Esophagus muscularis mucosa (tissue), 4 donors: ENCODE results near the gene PSMD6. TPM values are rescaled to one million over a fixed set of nuclear protein-coding genes. Genes with fewer than 3 reads are reported as not detected.

Experiments
- DNase-seq: peaks from one replicate; pipeline ENCODE4 v3.0.0-alpha.2; 2017; ENCODE audit errors: extremely low spot score
- H3K27ac ChIP-seq, 4 donors: fragments of 200-600 bp; sonication (generic); replicated peaks in 1 of 4; 1 replicate in 3 of 4; 2 replicates in 1 of 4; pipeline ENCODE4 v1.5.1; 2016 to 2019; ENCODE audit warnings: mild to moderate bottlenecking in 1 of 4
- H3K27me3 ChIP-seq, 4 donors: fragments of 200-600 bp; sonication (generic); one replicate each; pipeline versions ENCODE4 v1.5.1 to v1.6.0; 2016 to 2019
- H3K36me3 ChIP-seq, 4 donors: fragments of 200-600 bp; sonication (generic); one replicate each; pipeline ENCODE4 v1.5.1; 2016 to 2019
- H3K4me1 ChIP-seq, 4 donors: fragments of 200-600 bp; sonication (generic); one replicate each; pipeline ENCODE4 v1.5.1; 2016 to 2019
- H3K4me3 ChIP-seq, 4 donors: fragments of 200-600 bp; sonication (generic); 1 replicate in 2 of 4; 2 replicates in 2 of 4; pipeline ENCODE4 v1.5.1; 2016 to 2019; ENCODE audit warnings: mild to moderate bottlenecking in 4 of 4, moderate library complexity in 1 of 4
- H3K9me3 ChIP-seq, 4 donors: fragments of 200-600 bp; sonication (generic); 1 replicate in 3 of 4; 2 replicates in 1 of 4; pipeline ENCODE4 v1.5.1; 2016 to 2019
- CTCF ChIP-seq, 3 experiments: fragments of 200-600 bp in 2 of 3; fragments of 450-650 bp in 1 of 3; sonication (generic) in 2 of 3; IDR thresholded peaks; one replicate each; pipeline ENCODE4 v1.5.1; 2017 to 2019; ENCODE audit warnings: antibody characterized with exemption in 3 of 3, mild to moderate bottlenecking in 2 of 3, moderate library complexity in 1 of 3
- EP300 ChIP-seq: sonication (generic); formaldehyde crosslinking; IDR thresholded peaks from one replicate; pipeline ENCODE4 v1.6.1; 2017; ENCODE audit warnings: antibody characterized with exemption
- POLR2A ChIP-seq: fragments of 450-650 bp; IDR thresholded peaks from one replicate; pipeline ENCODE4 v1.6.1; 2017; ENCODE audit warnings: antibody characterized with exemption, moderate library complexity, mild to moderate bottlenecking, low read depth
- POLR2AphosphoS5 ChIP-seq, 2 donors: sonication (generic); formaldehyde crosslinking; IDR thresholded peaks; one replicate each; pipeline ENCODE4 v1.6.1; 2017; ENCODE audit warnings: antibody characterized with exemption in 2 of 2
- WGBS: methylation state at CpG from one replicate; pipeline ENCODE4 v1.1.5; 2018; 5-methylcytosine and 5-hydroxymethylcytosine counted together
- intact Hi-C: fragments of 100-400 bp; cut with DNase I; formaldehyde crosslinking; loops from one replicate; pipeline ENCODE4 v1.15.1; 2023
- total RNA-seq, 4 donors: library from RNA; depleted of rRNA; stranded (reverse); fragments of >200 nt; gene quantifications; one replicate each; pipeline versions ENCODE4 v1.1.0 to v1.2.1, GENCODE V29; 2016

The PSMD6 gene
- total RNA-seq, 4 donors from 2014 or later = 64.5 to 78.2 (median 70.7) TPM

DNA sequence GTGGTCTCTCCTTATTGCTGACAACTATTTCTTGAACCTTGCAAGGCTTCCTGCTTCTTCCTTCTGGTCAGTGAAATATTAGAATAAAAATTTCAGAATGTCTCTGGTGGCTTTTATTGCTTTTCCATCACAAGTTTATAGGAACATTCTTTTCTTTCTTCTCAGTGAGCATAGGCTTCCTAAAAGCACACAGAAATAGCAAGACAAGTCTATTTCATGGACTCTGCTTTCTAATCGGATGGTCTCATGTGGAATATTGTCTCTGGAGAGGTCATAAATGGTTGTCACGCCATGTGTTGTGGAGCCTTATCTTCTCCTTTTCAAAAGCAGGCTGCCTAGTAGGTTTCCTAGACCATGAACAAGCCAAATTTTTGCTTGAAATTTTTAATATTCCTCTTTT, 9.8 kb upstream of the PSMD6 start:
- intact Hi-C loops = loop anchor here (5.0 to 10.0 kb wide), 2 partner anchors 129 to 232 kb away; no protein-coding TSS in a partner anchor
- H3K4me1 ChIP-seq = peaks cover 0 to 23% (median 19%) of the 10 kb centered on the region in 4 donors
- 84% methylated on average over 2 of the region's 2 CpGs for WGBS
- H3K27me3 ChIP-seq = no peaks in the 10 kb centered on the region
- DNase-seq = no peak
- TF ChIP-seq EP300 = no peak
- TF ChIP-seq POLR2A = no peak
- TF ChIP-seq POLR2AphosphoS5 (IDR thresholded peaks at IDR 0.05) = no peak
- TF ChIP-seq CTCF (IDR thresholded peaks at IDR 0.05) = no peak
- H3K36me3 ChIP-seq = no peaks in the 10 kb centered on the region
- peaks cover 0 to 4% (median 0%) of the 10 kb centered on the region in 4 donors for H3K9me3 ChIP-seq
- H3K27ac ChIP-seq = peak overlapping the region in 1 of 4 donors; percentile 21
- H3K4me3 ChIP-seq = no peak overlapping the region

DNA sequence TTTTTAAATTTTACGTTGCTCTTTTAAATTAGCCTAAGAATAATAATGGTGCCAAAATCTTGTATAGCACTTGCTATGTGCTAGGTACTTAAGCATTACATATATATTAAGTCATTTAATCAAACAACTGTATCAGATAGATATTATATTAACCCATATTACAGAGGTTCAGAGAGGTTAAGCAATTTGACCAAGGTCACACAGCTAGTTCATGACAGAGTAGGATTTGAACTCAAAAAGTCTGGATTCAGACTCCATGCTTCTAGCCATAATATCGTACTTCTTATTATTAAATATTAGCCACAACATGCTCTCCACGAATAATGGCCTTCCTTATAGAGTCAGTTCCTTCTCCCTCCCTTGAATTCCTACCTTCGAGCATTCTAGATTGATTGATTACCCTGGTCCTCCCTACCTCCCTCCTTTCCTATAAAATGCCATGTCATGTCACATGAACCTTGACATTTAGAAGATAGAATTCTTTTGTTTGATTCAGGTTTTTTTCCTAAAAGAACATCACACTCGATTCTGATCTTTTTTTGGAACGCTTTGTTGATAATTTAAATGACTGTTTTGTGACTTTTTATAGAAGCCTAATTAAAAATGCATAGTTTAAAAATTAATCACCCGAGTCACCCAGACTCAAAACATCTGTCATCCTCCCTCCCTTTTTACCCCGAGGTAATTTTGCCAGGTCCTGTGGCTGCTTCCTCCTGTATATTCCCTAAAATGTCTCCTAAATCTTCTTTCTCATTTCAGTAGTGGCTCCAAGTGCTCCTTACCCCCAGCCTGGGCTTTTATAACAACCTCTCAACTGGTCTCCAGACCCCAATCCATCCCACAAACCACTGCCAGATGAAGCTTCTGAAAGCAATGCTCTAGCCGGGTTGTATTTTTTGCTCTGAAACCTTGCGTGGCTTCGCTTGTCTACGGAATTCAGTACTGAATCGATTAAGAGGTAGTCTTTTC, 8.5 kb upstream of the PSMD6 start:
- DNase-seq = no peak
- H3K36me3 ChIP-seq = no peaks in the 10 kb centered on the region
- no peaks in the 10 kb centered on the region for H3K27me3 ChIP-seq
- H3K9me3 ChIP-seq = peaks cover 0 to 4% (median 0%) of the 10 kb centered on the region in 4 donors
- H3K4me3 ChIP-seq = no peak overlapping the region
- 54% methylated on average over 13 of the region's 13 CpGs for WGBS
- intact Hi-C loops = loop anchor here (2.0 to 10.0 kb wide), 3 partner anchors 130 to 367 kb away; no protein-coding TSS in a partner anchor
- H3K27ac ChIP-seq = peak overlapping the region; percentile 35 to 62 (median 56)
- TF ChIP-seq POLR2A (no peak), POLR2AphosphoS5 (IDR thresholded peaks at IDR 0.05) (no peak), EP300 (no peak), CTCF (IDR thresholded peaks at IDR 0.05) (no peak)
- peaks cover 0 to 23% (median 19%) of the 10 kb centered on the region in 4 donors for H3K4me1 ChIP-seq

- intact Hi-C loops = loop anchor here (1.0 to 10.0 kb wide), 4 partner anchors 132 to 454 kb away; no protein-coding TSS in a partner anchor
- peak overlapping the region; percentile 19 to 42 (median 34) for H3K4me3 ChIP-seq
- H3K27me3 ChIP-seq = no peaks in the 10 kb centered on the region
- TF ChIP-seq EP300 (no peak), POLR2A (no peak), CTCF (IDR thresholded peaks at IDR 0.05) (peak; percentile 90 to 93 (median 90)), POLR2AphosphoS5 (IDR thresholded peaks at IDR 0.05) (peak; percentile 25 to 45)
- 5% methylated on average over 16 of the region's 16 CpGs for WGBS
- peaks cover 0 to 4% (median 0%) of the 10 kb centered on the region in 4 donors for H3K9me3 ChIP-seq
- H3K36me3 ChIP-seq = no peaks in the 10 kb centered on the region
- DNase-seq = no peak
- peaks cover 0 to 23% (median 19%) of the 10 kb centered on the region in 4 donors for H3K4me1 ChIP-seq
- peak overlapping the region in 2 of 4 donors; percentile 33 to 62 for H3K27ac ChIP-seq
These were observed 7.4 kb upstream of the PSMD6 start for GRCh38 chr3:64030741-64031140.

DNA sequence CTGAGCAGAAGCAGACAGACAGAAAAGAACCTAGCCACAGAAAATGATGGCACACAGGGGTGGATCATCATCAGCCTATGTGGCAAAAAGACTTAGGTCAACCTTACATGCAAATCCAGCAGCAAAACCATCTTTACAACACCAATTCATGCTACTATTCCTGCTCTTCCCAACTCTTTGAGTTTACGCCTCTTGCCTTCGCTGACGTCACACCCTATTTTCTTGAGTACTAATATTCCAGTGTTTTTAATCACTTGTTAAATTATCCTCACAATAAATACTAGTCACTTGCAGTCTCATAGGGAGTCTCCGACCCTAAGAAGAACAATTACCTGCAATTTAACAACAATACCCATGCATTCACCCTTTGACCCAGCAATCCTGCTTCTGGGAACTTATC, 6.0 kb upstream of the PSMD6 start:
- Histone ChIP-seq H3K36me3 (no peaks in the 10 kb centered on the region), H3K4me1 (peaks cover 0 to 23% (median 19%) of the 10 kb centered on the region in 4 donors), H3K4me3 (no peak overlapping the region), H3K27me3 (no peaks in the 10 kb centered on the region), H3K9me3 (peaks cover 0 to 1% (median 0%) of the 10 kb centered on the region in 4 donors), H3K27ac (no peak overlapping the region)
- TF ChIP-seq EP300 (no peak), POLR2A (no peak), POLR2AphosphoS5 (IDR thresholded peaks at IDR 0.05) (no peak), CTCF (IDR thresholded peaks at IDR 0.05) (no peak)
- WGBS = 97% methylated on average over 4 of the region's 4 CpGs
- no peak for DNase-seq
- intact Hi-C loops = no loop called here
